NOMO-1 (cell line): ENCODE results near the gene SORCS3.

Experiments
- DNase-seq, 2 experiments: peaks; one replicate each; lab custom pipeline; 2025; ENCODE audit not compliant: unreplicated experiment in 2 of 2; lab: John Stamatoyannopoulos, UW

The SORCS3 gene

DNA sequence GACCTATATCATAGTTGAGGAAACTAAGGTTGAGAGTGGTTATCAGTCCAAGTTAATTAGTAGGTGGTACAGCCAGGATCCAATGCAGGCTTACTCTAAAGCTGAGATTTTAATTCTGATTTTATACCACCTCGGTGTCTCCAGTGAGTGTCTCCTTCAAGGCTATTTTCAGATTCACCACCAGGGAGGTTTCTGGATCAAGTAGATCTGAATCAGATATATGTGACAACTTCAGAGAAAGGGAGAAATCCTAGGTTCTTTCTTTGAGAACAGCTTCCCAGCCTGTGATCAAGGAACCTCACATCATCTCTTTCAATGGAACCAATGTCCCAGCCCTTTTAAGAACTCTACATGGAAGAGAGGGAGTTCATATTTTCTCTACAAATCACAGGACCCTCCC lies 429.2 kb downstream of the SORCS3 start:
- DNase-seq = no peak

DNA sequence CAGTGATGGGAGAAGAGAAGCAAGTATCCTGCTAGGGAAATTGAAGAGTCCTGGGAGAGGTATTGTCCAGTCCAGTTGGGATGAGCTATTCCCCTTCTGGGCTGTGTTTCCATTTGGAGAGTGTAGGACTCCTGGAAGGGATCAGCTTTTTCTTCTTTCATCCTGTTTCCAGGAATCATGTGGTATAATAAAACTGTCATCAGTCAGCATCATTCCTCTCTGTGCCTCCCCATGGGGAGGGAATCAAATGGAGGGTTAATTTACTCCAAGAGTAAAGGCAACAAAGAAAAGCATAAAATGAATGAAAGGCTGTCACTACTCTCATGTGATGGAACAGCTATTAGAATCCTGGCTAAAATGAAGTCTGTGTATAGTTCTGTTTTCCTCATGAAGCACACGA lies 429.9 kb downstream of the SORCS3 start:
- no peak for DNase-seq

- DNase-seq = no peak
These were observed 430.9 kb downstream of the SORCS3 start for GRCh38 chr10:105071980-105072379.

DNA sequence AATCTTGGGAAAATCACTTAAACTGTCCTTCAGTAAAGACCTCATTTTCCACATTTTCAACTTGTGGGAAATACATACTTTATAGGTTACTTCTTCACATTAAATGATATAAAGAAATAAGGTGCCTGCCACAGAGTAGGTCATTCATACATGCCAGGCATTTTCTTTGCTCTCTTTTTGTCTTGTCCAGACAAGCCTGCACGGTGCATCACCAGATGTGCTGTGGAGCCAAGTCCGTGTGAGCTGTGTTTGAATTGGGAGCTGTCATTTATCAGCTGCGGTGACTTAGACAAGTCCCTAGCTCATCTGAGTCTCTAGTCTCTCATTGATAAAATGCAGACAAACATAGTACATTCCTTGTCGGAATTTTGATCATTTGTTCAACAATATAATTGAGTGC lies 432.9 kb downstream of the SORCS3 start:
- no peak for DNase-seq

GRCh38 chr10:105075031-105075430 lies 433.9 kb downstream of the SORCS3 start:
- DNase-seq = no peak

- DNase-seq = no peak
These were observed 444.9 kb downstream of the SORCS3 start for GRCh38 chr10:105085980-105086379.

GRCh38 chr10:105094048-105094447 lies 453.0 kb downstream of the SORCS3 start:
- DNase-seq = no peak

GRCh38 chr10:105096316-105096715 lies 455.2 kb downstream of the SORCS3 start:
- DNase-seq = no peak

GRCh38 chr10:105102977-105103376 lies 461.9 kb downstream of the SORCS3 start:
- no peak for DNase-seq

DNA sequence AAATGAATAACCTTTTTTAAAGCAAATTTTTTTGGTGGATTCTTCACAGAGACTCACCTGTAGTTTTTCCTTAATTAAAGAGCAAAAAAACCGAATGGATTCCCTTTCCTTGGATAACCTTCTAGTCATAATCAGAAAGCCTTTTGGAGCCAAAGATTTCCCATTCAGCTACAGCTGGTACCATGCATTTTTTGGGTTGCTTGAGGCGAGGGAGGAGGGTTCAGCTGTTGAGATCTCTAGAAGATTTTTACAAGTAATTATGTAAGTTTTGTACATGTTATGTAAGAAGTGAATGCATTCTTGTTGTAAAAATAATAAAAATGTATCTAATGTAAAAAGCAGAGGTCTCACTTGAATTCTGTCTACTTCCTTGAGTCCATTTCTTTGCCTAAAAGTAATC lies 463.2 kb downstream of the SORCS3 start:
- no peak for DNase-seq

GRCh38 chr10:105109164-105109563 lies 468.1 kb downstream of the SORCS3 start:
- no peak for DNase-seq

DNA sequence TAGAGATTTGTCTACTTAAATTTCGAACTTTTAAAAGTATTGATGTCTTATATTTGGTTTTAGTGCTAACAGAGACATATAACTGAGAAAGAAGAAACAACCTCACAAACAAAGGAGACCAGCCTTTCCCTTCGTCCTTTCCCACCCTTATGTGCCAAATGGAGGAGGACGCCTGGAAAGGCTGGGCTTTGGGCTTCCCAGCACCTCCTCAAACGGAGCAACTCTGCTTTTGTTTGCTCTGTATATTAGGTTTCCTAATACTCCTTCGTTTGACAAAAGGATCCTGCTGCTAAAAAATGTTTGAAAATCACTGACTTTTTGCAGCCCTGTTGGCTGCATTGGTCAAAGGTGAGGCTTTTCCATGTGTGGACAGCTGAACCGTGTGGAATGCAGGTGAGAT lies 471.8 kb downstream of the SORCS3 start:
- DNase-seq = no peak

GRCh38 chr10:105113666-105114065 lies 472.6 kb downstream of the SORCS3 start:
- no peak for DNase-seq

DNA sequence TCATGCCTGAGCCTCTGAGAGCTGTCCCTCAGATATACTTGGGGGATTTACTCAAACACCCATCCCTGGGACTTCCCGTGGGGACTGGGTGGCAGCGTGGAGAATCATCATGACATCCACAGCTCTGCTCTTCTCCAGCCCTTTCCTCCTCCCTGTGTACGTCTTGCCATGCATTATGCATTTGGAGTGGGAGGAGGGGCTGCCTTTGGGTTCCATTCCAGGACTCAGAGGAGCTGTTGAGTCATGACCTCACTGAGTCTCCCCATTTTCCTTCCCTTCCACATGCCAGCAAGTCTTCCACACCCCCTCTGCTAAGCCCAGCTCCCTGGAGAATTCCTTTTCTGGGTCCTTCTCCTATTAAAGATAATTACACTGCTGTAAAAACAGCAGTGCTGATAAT lies 480.7 kb downstream of the SORCS3 start:
- no peak for DNase-seq

GRCh38 chr10:105128111-105128510 lies 487.0 kb downstream of the SORCS3 start:
- no peak for DNase-seq

DNA sequence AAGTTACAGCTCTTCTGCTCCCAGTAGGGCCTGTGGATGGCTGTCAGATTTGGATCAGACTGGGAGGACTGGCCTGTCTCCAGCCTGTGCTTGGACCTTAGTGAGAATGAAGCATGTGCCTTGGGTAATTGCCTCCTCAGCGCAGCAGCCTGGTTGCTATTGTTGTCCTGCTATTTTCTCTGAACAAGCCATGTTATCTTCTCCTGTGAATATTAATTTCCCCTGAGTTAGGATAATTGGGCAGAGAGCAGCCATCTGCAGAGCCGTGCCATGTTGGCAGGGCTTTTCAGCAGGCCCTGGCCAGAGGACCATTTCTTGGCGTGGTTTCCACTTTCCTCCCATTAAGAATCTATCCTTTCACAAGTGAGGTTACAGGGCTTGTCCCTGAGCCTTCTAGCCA lies 497.3 kb downstream of the SORCS3 start:
- DNase-seq = no peak

DNA sequence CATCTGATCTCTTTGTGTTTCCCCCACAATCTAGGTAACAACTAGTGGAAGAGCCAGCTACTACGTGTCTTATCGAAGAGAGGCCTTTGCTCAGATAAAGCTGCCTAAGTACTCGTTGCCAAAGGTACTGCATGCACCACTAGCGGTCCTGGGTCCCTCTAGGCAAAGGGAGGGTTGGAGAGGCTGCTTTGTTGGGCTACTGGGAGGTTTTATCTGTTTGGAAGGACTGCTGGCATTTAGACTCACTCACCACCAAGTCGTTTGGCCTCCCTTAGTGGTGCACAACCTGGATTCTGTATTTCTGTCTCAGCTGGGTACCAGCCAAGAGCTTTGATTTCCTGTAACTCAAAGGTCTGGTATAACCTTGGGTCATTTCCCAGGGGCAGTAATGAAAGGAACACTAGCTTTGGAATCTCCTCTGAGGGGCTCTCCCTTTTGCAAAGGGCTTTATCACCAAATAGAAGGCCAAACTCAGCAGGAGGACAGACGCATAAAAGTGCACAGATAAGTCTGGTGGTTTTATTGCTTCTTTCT lies 498.3 kb downstream of the SORCS3 start:
- no peak for DNase-seq

DNA sequence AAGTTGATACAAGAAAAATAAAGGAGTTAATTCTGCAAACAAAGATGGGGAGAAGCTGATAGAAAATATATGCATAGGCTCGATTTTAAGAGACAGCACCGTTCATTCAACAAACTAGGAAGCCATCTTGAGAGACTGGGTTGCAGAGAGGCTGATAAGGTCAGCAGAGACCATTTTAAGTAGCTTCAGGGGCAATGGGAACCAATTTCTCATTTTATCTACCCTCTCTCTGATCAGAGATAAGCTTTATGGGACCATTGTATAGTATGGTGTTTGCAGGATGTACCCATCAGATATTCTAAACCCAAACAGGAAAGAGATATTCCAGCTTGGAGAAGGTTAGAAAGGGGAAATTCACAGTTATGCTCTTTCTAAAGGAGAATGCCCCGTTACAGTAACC lies 499.5 kb downstream of the SORCS3 start:
- DNase-seq = no peak

GRCh38 chr10:105145711-105146110 lies 504.6 kb downstream of the SORCS3 start:
- no peak for DNase-seq

DNA sequence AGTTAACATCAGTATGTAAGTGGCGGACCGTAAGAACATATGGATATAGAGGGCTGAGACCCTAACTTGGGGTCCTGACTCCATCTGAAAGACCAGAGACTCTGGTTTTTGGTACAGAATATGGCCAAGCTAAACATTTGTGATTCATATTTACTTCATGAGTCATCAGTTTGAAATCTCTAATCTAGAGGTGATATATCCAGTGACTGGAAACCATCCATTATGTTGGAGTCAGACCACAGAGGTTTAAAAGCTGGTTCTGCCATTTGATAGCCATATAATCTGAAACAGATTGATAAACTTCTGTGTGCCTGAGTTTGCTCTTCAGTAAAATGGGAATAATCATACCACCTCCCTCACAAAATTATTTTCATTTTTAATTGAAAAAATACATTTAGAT lies 505.3 kb downstream of the SORCS3 start:
- no peak for DNase-seq

DNA sequence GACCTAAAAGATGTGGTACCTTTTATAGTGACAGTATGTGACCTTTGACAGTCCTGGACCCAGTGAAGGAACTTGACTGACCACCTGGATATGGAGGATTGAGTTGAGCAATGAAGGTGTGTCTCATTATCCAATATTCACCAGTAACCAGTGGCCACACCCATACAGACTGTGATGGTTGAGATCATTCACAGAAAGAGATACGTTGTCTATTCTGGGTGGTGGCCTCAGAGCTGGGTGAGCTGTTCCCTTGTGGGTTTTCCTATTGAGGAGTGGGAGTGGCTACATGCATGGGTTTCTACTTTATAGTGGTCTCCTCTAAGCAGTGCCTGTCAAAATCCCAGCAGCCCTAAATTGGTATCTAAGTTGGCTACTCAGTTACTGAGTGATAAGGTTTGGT lies 507.4 kb downstream of the SORCS3 start:
- DNase-seq = no peak

GRCh38 chr10:105148921-105149320 lies 507.8 kb downstream of the SORCS3 start:
- no peak for DNase-seq

- DNase-seq = no peak
These were observed 508.3 kb downstream of the SORCS3 start for GRCh38 chr10:105149371-105149891.
